MM.1S (cell line): Measurements from ENCODE around the gene EHMT2.

ENCODE experiments used
- CTCF ChIP-seq: fragments of 300-600 bp; sonication (generic); IDR thresholded peaks from 2 replicates; pipeline ENCODE4 v1.5.1; 2016; ENCODE audit warnings: antibody characterized with exemption, low read length, mixed read lengths
- EZH2 ChIP-seq: fragments of 300-600 bp; sonication (generic); optimal IDR thresholded peaks from 2 replicates; pipeline ENCODE3; 2017; ENCODE audit warnings: low read depth, mild to moderate bottlenecking, antibody characterized with exemption, low read length, mixed read lengths
- EZH2phosphoT487 ChIP-seq: fragments of 300-600 bp; sonication (generic); IDR thresholded peaks from 2 replicates; pipeline ENCODE4 v1.6.1; 2018; ENCODE audit warnings: antibody characterized with exemption, low read length

DNA sequence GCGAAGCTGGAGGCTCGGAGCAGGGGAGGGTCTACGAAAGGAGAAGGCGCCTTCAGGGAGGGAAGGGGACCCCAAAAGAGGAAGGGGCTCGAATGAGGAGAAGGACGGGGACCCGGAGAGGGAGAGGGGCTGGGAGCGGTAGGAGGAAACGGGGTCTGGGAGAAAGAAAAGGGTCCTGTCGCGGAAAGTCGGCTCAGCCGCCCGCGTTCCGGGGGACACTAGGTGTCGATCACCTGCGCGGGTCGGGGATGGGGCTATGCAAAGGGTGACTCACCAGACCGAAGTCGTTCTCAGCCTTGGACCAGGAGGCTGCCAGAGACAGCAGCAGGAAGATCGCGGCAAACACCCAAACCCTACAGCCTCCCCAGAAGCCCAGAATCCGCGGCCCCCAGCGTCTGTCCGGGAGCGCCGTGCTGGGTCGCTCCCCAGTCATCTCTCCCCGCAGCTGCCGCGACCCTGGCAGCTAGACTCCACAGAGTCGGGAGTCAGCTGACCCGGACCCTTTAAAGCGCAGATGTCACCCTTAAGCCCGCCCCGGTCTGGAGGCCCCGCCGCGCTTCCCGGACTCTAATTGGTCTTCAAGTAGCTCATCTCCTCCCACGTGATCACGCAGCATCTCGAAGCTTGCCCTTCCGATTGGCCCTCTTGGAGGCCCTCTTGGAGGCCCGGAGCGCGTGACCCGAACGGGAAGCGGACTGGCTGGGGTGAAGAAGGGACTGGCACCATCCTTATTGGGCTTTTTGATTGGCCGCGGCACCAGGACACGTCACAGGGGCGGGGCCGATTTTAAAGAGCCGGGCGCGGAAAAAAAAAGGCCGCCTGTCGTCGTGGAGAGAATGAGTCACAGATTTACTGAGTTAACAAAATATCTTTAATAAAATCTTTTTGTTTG is 34.9 kb downstream of the EHMT2 start, which contains the start of gene NEU1:
- TF ChIP-seq CTCF (no peak), EZH2phosphoT487 (no peak), EZH2 (no peak)
